ENCODE measurements around the gene BAZ2B. TPM values are rescaled to one million over a fixed set of nuclear protein-coding genes. Genes with fewer than 3 reads are reported as not detected.
A peak's percentile ranks its signal among the peaks of the same experiment; 100 is the strongest.

BAZ2B gene
- total RNA-seq, 2 donors from 2014 or later: 60.8 to 84.5 TPM

- Histone ChIP-seq H3K36me3 (no peaks in the 10 kb centered on the region), H3K4me3 (peak overlapping the region; percentile 70 to 76), H3K27me3 (replicated peaks; ENCODE audit: insufficient read depth) (no peaks in the 10 kb centered on the region), H3K27ac (peak overlapping the region; percentile 98 to 99), H3K4me1 (replicated peaks) (no peaks in the 10 kb centered on the region), H3K9me3 (no peaks in the 10 kb centered on the region)
- TF ChIP-seq POLR2AphosphoS5 (IDR thresholded peaks at IDR 0.05) (peak; percentile 15), POLR2A (IDR thresholded peaks at IDR 0.05) (no peak)
- no peak for DNase-seq (ENCODE audit: low spot score)
- intact Hi-C loops (cut with DNase I): loop anchor here (10.0 kb wide), 1 partner anchor 181 kb away; the partner anchor contains the start of gene CD302
- WGBS: 0% methylated on average over 1 of the region's 1 CpG
Measured at GRCh38 chr2:159613651-159614285, 2.6 kb downstream of the BAZ2B start.

GRCh38 chr2:159613091-159613490 lies 3.3 kb downstream of the BAZ2B start:
- no peaks in the 10 kb centered on the region for H3K4me1 ChIP-seq (replicated peaks)
- WGBS: 16% methylated on average over 1 of the region's 1 CpG
- peak overlapping the region; percentile 98 to 99 for H3K27ac ChIP-seq
- no peaks in the 10 kb centered on the region for H3K36me3 ChIP-seq
- H3K9me3 ChIP-seq: no peaks in the 10 kb centered on the region
- TF ChIP-seq CTCF (IDR thresholded peaks at IDR 0.05): no peak
- no peak for TF ChIP-seq POLR2AphosphoS5 (IDR thresholded peaks at IDR 0.05)
- TF ChIP-seq POLR2A (IDR thresholded peaks at IDR 0.05): no peak
- no peak for DNase-seq (ENCODE audit: low spot score)
- intact Hi-C loops (cut with DNase I): loop anchor here (10.0 kb wide), 1 partner anchor 182 kb away; the partner anchor contains the start of gene CD302
- H3K4me3 ChIP-seq: peak overlapping the region; percentile 70 to 76
- H3K27me3 ChIP-seq (replicated peaks; ENCODE audit: insufficient read depth): no peaks in the 10 kb centered on the region

DNA sequence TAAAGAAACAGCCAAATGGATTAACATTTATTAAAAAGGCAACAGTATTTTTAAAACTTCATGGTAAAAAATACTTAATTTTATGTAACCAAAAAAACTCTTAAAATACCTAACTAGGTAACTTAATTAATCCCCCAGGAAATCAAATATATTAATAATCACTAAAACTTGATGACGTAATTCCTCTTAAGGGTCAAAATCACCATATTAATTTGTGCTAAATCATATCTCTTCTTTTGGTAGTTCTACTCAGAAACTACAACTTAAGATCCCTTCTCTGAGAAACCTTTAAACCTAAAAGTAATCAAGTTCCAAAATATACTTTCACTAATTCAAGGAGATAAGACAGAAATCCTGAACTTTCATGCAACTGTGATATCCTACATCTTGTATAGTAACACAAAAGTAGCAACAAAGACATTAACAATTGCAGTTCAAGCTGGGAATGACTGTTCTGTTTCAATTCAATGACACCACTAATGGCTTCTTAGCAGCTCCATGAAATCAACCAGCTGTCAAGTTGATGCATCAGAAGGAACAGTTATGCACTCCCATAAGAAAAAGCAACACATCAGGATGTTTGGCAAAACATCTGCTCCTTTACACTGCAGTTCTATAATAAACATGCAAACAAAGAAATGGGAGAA lies 4.0 kb downstream of the BAZ2B start:
- TF ChIP-seq POLR2AphosphoS5 (IDR thresholded peaks at IDR 0.05) (no peak), POLR2A (IDR thresholded peaks at IDR 0.05) (no peak), CTCF (IDR thresholded peaks at IDR 0.05) (no peak)
- H3K36me3 ChIP-seq: no peaks in the 10 kb centered on the region
- no peak for DNase-seq (ENCODE audit: low spot score)
- 58% methylated on average over 1 of the region's 1 CpG for WGBS
- peak overlapping the region; percentile 25 to 99 for H3K27ac ChIP-seq
- no peaks in the 10 kb centered on the region for H3K27me3 ChIP-seq (replicated peaks; ENCODE audit: insufficient read depth)
- no peaks in the 10 kb centered on the region for H3K9me3 ChIP-seq
- no peak overlapping the region for H3K4me3 ChIP-seq
- intact Hi-C loops (cut with DNase I): loop anchor here (10.0 kb wide), 1 partner anchor 182 kb away; the partner anchor contains the start of gene CD302
- no peaks in the 10 kb centered on the region for H3K4me1 ChIP-seq (replicated peaks)

DNA sequence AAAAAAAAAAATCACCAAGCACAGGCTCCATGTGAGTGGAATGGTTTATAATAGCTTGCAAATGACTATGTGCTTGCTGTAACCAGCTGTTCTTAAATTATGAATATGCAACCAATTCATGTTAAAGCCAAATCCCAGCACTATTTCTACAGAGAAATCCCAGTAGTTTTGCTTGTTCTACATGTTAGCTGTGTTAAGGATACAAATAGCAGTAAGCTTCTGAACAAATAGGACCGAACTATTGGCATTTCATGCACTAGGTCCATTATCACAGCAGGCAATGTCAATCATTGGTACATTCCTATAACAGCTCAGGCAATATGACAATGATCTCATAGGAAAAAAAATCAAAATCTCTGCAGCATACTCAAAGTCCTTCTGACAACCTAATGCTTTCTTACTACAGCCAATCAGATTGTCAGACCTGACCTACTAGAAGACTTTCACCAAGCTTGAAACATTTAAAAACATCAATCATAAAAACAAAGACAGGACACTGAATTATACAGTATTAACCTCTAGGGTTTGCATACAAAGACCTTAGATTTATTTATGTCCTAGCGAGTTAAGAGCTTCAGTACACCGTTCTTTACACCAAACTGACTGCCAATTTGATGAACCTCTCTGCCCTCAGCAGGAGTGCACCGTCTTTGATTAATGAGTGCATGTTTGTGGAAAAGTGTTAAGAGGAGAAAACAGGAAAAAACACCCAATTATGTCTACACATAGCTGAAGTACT lies 6.4 kb downstream of the BAZ2B start:
- Histone ChIP-seq H3K27ac (no peak overlapping the region), H3K9me3 (no peaks in the 10 kb centered on the region), H3K4me1 (replicated peaks) (peaks cover 6% of the 10 kb centered on the region), H3K36me3 (no peaks in the 10 kb centered on the region), H3K4me3 (no peak overlapping the region), H3K27me3 (replicated peaks; ENCODE audit: insufficient read depth) (no peaks in the 10 kb centered on the region)
- 76% methylated on average over 4 of the region's 4 CpGs for WGBS
- TF ChIP-seq POLR2A (IDR thresholded peaks at IDR 0.05) (no peak), POLR2AphosphoS5 (IDR thresholded peaks at IDR 0.05) (no peak), CTCF (IDR thresholded peaks at IDR 0.05) (no peak)
- intact Hi-C loops (cut with DNase I): loop anchor here (10.0 kb wide), 1 partner anchor 185 kb away; the partner anchor contains the start of gene CD302
- no peak for DNase-seq (ENCODE audit: low spot score)

- no peak overlapping the region for H3K27ac ChIP-seq
- intact Hi-C loops (cut with DNase I): no loop called here
Measured at GRCh38 chr2:159608723-159609308, 7.5 kb downstream of the BAZ2B start.

More at GRCh38 chr2:159608723-159609308, 7.5 kb downstream of the BAZ2B start:
- TF ChIP-seq POLR2AphosphoS5 (IDR thresholded peaks at IDR 0.05) (no peak), CTCF (IDR thresholded peaks at IDR 0.05) (no peak), POLR2A (IDR thresholded peaks at IDR 0.05) (no peak)
- no peaks in the 10 kb centered on the region for H3K9me3 ChIP-seq
- 91% methylated on average over 1 of the region's 1 CpG for WGBS
- peaks cover 6% of the 10 kb centered on the region for H3K4me1 ChIP-seq (replicated peaks)
- no peak for DNase-seq (ENCODE audit: low spot score)
- no peaks in the 10 kb centered on the region for H3K27me3 ChIP-seq (replicated peaks; ENCODE audit: insufficient read depth)
- no peak overlapping the region for H3K4me3 ChIP-seq
- H3K36me3 ChIP-seq: no peaks in the 10 kb centered on the region
